NB4 (cell line): ENCODE data around the gene BTBD19.
"Not testable (repeated sequence)": the region's sequence is repeated elsewhere in the genome, so short reads cannot be mapped to it uniquely, and the experiment has no call there.

Experiments used
- DNase-seq: peaks from one replicate; pipeline ENCODE4 v3.0.0; 2010; ENCODE audit warnings: low read depth
- H3K4me3 ChIP-seq: one replicate; pipeline ENCODE4 v1.5.1; 2011; ENCODE audit warnings: mild to moderate bottlenecking, low read depth, low read length, moderate library complexity
- MYC ChIP-seq: IDR thresholded peaks from 2 replicates; pipeline ENCODE4 v1.6.1; 2011; ENCODE audit warnings: low read depth, low read length
- POLR2A ChIP-seq: IDR thresholded peaks from 2 replicates; pipeline ENCODE4 v1.6.1; 2011; ENCODE audit warnings: mild to moderate bottlenecking; ENCODE audit not compliant: insufficient read length; ENCODE audit errors: extremely low read depth
- TF ChIP-seq, protein P1 (sequence below): IDR thresholded peaks from 2 replicates; pipeline ENCODE4 v1.6.1; 2011; ENCODE audit warnings: low read depth, low read length
- TF ChIP-seq, protein P2 (sequence below): IDR thresholded peaks from one replicate; pipeline ENCODE4 v1.5.1; 2012; ENCODE audit warnings: low read depth, low read length

Gene BTBD19

DNA sequence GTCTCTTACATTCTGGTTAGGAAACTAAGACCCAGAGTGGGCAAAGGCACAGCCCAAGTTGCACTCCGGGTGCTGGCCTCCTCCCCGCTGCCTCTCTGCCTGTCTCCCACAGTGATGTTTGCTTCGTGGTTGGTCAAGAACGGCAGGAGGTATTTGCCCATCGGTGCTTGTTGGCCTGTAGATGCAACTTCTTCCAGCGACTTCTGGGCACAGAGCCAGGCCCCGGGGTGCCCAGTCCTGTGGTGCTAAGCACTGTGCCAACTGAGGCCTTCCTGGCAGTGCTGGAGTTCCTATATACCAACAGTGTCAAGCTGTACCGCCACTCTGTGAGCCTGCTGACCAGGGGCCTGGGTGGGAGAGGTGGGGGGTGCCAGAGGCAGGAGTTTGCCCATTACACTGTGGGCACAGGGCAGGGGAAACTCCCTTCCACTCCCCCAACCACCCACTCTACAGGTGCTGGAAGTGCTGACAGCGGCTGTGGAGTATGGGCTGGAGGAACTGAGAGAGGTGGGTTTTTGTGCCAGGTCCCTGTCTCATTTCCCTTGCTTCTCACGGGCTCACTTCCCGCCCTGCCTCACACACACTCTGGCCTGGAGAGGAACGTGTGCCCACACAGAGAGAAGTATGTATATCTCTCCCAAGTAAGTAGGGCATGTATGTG, 1.9 kb downstream of the BTBD19 start:
- TF ChIP-seq, protein P1, sequence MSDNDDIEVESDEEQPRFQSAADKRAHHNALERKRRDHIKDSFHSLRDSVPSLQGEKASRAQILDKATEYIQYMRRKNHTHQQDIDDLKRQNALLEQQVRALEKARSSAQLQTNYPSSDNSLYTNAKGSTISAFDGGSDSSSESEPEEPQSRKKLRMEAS = no peak
- TF ChIP-seq MYC (no peak), POLR2A (no peak)
- TF ChIP-seq, protein P2, sequence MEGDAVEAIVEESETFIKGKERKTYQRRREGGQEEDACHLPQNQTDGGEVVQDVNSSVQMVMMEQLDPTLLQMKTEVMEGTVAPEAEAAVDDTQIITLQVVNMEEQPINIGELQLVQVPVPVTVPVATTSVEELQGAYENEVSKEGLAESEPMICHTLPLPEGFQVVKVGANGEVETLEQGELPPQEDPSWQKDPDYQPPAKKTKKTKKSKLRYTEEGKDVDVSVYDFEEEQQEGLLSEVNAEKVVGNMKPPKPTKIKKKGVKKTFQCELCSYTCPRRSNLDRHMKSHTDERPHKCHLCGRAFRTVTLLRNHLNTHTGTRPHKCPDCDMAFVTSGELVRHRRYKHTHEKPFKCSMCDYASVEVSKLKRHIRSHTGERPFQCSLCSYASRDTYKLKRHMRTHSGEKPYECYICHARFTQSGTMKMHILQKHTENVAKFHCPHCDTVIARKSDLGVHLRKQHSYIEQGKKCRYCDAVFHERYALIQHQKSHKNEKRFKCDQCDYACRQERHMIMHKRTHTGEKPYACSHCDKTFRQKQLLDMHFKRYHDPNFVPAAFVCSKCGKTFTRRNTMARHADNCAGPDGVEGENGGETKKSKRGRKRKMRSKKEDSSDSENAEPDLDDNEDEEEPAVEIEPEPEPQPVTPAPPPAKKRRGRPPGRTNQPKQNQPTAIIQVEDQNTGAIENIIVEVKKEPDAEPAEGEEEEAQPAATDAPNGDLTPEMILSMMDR = no peak
- H3K4me3 ChIP-seq = no peak overlapping the region
- DNase-seq = no peak

DNA sequence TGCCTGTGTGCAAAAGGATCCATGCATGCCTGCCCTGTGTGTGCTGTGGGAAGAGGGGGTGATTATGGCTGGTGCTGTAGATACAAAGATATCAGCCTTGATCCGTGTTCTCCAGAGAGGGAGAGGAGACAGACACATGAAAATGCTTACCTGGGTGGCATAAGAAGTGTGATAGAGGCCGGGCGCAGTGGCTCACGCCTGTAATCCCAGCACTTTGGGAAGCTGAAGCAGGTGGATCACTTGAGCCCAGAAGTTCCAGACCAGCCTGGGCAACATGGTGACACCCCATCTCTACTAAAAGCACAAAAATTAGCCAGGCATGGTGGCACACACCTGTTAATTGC, 2.4 kb downstream of the BTBD19 start:
- not testable (repeated sequence) for H3K4me3 ChIP-seq, DNase-seq

DNA sequence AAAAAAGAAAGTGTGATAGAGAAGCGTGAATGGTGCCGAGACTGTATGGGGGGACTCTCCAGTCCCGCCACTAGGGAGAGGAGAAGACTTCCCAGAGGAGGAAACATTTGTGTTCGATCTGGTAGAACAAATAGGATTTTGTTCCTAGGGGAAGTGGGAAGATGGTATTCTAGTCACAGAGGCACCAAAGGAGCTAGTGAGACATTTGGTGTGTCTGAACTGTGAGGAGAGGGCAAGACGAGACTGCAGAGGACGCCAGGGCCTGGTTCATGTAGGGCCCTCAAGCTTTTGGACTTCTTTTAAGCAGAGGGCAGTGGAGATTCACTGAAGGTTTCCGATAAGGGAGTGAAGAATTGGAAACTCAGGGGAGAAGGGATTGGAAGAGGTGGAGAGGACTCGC, 2.9 kb downstream of the BTBD19 start:
- no peak for DNase-seq
- TF ChIP-seq POLR2A = no peak
- TF ChIP-seq, protein P2 = no peak
- TF ChIP-seq, protein P1 = no peak
- no peak overlapping the region for H3K4me3 ChIP-seq

DNA sequence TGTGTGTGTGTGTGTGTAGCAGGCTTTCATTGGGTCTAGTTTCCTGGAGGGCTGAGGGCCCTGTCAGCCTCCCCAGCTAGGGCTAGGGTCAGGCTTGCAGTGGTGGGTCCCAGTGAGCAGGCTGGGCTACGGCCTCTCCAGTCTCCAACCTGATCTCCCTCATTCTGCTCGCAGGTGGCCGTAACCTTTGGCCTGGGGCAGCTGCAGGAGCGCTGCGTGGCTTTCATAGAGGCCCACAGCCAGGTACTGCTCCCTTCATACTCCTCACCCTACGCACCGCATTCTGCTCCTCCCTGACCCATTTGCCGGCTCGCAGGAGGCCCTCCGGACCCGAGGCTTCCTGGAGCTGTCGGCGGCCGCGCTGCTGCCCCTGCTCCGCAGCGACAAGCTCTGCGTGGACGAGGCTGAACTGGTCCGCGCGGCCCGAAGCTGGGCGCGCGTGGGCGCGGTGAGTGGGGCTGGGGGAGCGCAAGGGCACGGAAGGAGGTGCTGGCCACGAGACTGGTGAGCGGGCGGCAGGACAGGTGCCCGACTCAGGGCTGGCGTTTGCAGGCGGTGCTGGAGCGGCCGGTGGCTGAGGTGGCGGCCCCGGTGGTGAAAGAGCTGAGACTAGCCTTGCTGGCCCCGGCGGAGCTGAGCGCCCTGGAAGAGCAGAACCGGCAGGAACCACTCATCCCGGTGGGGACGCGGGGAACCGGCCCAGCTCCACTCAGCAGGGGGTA, 4.7 kb downstream of the BTBD19 start:
- DNase-seq = no peak
- H3K4me3 ChIP-seq = no peak overlapping the region
- TF ChIP-seq, protein P1 = no peak
- TF ChIP-seq POLR2A = no peak
- TF ChIP-seq MYC = no peak
- TF ChIP-seq, protein P2 = no peak

DNA sequence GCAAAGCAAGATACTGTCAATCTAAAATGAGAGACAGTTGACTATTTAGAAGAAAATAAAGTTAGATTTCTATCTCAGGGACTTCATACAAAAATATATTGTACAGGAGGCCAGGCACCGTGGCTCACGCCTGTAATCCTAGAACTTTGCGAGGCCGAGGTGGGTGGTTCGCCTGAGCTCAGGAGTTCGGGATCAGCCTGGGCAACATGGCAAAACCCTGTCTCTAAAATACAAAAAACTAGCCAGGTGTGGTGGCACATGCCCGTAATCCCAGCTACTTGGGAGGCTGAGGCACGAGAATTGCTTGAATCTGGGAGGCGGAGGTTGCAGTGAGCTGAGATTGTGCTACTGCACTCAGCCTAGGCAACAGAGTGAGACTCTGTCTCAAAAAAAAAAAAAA, 7.6 kb downstream of the BTBD19 start:
- H3K4me3 ChIP-seq, DNase-seq: not testable (repeated sequence)

DNA sequence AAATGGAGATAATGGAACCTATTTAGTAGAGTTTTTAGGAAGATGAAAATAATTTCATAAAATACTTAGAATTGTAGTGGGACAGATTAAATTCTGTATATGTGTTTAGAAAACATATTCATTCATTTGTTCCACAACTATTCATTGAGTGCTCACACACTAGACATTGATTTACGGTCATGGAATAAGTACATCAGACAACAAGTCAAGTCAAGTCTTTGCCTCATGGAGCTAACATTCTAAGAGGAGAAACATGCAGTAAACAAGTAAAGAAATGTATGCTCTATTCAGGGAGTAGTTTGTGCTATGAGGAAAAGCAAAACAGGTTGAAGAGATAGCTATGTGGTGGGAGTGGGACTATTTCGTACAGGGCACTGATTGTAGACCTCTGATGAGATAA, 9.0 kb downstream of the BTBD19 start:
- DNase-seq = no peak
- H3K4me3 ChIP-seq = no peak overlapping the region
- TF ChIP-seq, protein P2 = no peak
- no peak for TF ChIP-seq MYC
- TF ChIP-seq, protein P1 = no peak

DNA sequence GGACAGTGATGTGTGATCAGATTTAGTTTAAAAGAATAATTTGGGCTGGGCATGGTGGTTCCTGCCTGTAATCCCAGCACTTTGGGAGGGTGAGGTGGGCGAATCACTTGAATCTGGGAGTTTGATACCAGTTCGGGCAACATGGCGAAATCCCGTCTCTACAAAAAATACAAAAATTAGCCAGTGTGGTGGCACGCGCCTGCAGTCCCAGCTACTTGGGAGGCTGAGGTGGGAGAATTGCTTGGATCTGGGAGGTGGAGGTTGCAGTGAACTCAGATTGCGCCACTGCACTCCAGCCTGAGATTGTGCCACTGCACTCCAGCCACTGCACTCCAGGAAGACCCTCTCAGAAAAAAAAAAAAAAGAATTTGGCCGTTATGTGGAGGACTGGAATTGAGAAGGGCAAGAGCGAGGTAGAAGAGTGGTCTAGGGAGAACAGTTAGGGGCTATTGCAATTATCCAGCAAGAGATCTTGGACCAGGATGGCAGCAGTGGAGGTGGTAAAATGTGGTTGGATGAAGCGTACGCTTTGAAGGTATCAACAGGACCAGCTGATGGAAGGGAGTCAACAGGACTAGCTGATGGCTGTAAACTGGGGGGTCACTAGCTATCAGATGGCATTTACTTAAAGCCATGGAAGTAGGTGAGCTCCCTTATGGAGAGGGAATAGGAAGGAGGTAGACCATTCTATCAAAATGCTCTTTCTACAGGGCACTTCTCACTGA, 9.6 kb downstream of the BTBD19 start:
- TF ChIP-seq, protein P2 = no peak
- TF ChIP-seq MYC (no peak), POLR2A (no peak)
- TF ChIP-seq, protein P1 = no peak
- no peak for DNase-seq
- no peak overlapping the region for H3K4me3 ChIP-seq
